Hematopoietic multipotent progenitor cell treated with erythropoietin and hydrocortisone succinate and interleukin-3 and kit ligand, for 15 days (in vitro differentiated cells): ENCODE results near the gene PDLIM7.
"Not testable (repeated sequence)": the region's sequence is repeated elsewhere in the genome, so short reads cannot be mapped to it uniquely, and the experiment has no call there.

Experiments used
- DNase-seq: peaks from one replicate; pipeline ENCODE4 v3.0.0-alpha.2; 2015; ENCODE audit warnings: low spot score

PDLIM7 gene, protein sequence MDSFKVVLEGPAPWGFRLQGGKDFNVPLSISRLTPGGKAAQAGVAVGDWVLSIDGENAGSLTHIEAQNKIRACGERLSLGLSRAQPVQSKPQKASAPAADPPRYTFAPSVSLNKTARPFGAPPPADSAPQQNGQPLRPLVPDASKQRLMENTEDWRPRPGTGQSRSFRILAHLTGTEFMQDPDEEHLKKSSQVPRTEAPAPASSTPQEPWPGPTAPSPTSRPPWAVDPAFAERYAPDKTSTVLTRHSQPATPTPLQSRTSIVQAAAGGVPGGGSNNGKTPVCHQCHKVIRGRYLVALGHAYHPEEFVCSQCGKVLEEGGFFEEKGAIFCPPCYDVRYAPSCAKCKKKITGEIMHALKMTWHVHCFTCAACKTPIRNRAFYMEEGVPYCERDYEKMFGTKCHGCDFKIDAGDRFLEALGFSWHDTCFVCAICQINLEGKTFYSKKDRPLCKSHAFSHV

DNA sequence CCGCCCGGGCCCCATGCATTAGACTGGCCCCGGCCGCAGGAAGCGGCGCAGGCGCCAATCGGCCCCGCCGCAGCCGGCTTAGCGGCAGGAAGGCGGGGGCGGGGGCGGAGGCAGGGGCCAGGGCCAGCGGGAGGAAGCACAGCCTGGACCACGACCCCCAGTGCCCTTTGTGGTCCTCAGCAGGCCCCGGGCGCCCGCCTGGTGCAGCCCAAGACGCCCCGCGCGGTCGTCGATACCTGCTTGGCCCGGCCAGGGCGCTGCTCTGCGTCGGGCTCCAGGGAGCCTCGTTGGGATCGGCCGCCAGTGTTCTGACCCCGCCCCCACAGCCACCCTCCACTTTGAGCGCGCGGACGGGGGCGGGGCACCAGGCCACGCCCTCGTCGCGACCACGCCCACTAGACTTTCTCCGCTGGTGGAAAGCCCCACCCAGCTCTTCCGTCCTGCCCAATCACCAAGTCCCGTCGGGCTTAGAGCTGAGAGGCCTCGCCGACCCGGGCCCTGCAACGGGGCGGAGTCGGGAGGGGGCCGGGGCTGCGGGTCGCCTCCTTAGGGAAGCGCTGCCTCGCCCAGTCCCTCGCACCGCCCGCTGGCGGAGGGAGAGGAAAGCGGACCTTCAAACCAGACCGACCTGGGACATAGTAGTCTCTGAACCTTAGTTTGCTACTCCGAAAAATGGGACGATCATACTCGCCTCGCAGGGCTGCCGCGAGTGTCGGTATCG, at the start of gene PDLIM7:
Gene PDLIM7, minus strand, starts transcription at position 313 of the 721 bp plus-strand sequence. CDS start 1,092 bp downstream, outside the sequence.
- DNase-seq, result peak; percentile 96

DNA sequence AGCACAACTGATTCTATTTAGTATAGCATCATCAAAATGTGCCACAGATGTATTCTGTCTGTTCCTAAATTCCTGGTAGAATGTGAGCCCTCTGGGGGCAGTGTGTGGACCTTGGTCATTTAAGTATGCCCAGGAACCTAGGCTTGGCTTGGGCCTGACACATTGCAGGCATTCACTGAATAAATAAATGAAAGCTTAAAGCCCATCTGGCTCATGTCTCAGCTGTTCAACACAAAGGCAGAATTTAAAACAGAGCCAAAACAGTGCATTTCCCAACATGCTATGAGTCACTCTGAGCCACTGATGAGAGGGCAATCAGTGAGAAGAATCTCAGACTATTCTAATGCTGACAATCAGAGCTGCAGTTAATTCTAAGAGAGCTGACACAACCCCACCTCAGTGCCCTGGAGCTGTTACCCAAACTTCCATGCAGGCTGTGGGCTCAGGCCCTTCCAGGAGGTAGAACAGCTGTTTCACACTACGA, 48.9 kb upstream of the PDLIM7 start:
- DNase-seq, result no peak

DNA sequence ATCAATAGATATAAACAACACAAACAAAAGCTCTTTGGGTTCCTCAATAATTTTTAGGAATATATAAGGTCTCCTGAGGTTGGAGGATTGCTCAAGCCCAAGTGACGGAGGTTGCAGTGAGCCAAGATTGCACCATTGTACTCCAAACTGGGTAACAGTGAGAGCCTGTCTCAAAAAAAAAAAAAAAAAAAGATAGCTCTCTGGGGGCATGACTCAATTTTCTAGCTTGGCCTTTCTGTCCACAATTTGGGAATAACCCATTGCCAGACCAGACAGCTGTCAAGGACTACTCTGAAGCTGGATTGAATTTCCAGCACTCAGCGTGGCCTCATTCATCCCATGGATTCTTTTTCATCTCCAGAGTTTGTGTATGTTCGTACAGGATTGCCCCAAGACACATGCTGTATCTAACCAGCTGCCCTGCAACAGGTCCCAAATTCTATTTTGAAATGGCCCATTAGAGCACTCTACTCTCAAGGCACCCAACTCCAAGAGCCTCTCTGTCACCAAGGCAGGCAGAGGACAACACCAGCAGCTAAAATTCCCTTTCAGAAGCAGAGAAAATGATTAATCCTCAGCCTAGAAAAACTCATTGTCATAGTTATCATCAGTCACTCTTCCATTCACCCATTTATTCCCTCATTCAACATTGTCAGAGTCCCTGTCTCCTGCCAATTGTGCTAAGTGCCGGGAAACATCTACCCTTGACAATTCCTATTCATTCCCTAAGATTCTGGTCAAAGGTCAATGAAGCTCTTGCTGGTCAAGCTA, 48.3 kb upstream of the PDLIM7 start:
- no peak for DNase-seq

GRCh38 chr5:177542816-177543465, 45.5 kb upstream of the PDLIM7 start:
- DNase-seq, result no peak

DNA sequence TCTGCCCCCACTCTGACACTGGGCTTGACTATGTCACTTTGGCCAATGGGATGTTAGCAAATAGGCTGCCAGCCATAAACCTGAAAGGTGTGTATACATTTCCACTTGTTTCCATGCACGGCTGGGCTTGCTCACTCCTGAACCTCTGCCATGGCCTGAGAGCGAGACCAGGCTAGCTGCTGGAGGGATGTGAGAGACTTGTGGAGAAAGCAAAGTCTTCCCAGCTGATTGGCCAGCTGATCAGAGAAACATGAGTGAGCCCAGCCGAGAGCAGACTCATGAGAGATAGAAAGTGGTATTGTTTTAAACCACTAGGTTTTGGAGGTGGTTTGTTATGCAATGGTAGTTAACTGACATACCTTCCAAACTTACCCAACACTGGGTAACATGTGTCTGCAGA, 43.0 kb upstream of the PDLIM7 start:
- no peak for DNase-seq

- DNase-seq, result no peak
Observed at GRCh38 chr5:177539411-177539810, 42.0 kb upstream of the PDLIM7 start.

DNA sequence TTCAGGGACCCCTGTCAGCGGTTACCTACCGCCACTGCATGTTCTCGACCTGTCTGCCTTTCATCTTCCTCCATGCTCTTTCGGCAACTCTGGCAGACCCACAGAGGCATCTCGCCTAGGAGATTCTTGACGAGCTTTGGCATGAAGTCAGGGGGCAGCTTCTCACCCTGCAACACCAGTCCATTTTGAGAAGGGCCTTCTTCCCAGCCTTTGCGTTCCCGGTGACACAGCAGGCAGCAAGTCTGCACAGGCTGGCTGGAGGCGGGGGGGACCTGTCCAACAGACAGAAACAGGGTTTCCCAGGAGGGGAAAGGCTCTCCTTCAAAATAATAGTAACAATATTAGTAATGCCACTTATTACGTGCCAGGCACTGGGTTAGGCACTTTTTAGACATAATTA, 41.5 kb upstream of the PDLIM7 start:
- no peak for DNase-seq

DNA sequence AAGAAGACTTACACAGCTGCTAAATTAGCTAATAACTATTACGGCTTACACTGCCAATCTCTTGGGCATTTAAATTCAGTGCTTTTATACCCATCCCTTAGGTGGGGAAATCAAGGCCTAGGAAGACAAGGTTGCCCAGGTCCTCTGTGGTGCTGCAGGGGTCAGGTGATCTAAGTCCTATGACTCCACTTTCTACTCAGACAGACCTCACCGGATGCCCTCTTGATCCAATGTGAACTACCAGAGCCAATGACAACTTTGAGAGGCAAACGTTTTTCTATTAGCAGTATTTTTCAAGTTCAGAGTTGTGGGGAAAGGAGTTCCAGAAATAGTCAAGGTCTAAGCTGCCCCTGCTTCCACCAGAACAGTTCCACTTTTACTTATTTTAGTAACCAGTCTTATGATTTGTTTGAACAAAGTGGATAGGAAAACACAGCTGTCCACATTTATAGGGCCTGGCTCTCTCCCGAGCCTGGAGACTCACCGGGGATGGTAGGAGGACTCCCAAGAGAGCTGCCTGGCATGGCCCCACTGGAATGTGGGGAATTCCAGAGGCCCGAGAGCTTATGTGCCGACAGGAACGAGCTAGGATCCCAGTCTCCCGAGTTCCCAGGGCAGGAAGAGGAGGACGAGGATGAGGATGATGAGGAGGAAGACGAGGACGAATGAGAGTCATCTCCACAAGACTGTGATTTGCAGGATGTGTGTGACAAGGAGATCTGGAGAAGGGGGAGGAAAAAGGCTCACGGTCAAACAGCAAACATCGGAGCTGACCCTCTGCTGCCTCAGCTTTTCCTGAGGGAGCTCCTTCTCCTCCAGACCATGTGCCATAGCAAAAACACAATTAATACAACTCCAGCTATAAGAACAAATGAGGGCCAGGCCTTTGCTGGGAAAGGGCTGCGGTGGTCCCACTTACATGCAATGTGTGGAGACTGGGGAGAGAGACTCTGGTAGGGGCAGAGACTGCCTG, 40.3 kb upstream of the PDLIM7 start:
- no peak for DNase-seq

DNA sequence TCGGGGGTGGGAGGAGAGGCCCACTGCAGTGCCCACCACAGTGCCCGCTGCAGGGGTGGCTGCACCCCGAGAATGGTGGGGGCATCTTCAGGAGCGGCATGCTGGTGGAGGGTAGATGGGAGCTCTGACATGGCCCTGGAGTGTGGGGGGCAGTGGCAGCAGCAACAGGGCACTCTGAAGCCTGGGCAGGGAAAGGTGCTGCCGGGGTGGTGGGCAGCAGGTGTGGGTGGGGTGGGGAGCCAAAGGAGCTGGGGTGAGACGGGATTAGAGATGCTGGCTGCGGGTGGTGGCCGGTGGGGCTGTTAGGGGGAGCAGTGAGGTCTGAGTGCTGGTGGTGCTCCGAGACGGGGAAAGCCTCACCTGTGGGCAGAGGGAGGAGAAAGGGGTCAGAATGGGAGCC, 39.0 kb upstream of the PDLIM7 start:
- no peak for DNase-seq

DNA sequence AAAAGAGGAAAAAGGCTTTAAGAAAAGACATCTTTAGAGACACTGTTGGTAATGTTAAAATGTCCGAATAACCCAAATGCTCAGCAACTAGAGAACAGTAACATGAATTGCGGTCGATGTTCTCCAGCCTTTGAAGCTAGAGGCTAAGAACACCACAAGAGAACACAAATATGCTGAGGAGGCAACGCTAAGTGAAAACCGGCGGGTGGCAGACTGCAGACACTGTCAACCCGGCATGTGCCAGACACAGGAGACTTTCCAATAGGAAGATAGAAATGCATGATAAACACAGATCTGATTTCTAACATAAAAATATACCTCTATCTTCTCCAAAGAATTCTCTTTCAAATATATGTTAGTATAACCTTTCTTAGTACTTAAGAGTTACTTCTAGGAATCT, 37.7 kb upstream of the PDLIM7 start:
- no peak for DNase-seq

DNA sequence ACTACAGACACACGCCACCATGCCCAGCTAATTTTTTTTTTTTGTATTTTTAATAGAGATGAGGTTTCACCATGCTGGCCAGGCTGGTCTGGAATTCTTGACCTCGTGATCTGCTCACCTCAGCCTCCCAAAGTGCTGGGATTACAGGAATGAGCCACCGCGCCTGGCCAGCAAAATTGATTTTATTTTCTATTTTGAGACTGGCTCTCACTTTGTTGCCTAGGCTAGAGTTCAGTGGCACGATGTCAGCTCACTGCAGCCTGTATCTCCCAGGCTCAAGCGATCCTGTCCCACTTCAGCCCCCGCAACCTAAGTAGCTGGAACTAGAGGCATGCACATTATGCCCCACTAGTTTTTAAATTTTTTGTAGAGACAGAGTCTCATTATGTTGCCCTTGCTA, 37.0 kb upstream of the PDLIM7 start:
- DNase-seq, result not testable (repeated sequence)

GRCh38 chr5:177531209-177531940, 34.0 kb upstream of the PDLIM7 start:
- DNase-seq, result no peak

DNA sequence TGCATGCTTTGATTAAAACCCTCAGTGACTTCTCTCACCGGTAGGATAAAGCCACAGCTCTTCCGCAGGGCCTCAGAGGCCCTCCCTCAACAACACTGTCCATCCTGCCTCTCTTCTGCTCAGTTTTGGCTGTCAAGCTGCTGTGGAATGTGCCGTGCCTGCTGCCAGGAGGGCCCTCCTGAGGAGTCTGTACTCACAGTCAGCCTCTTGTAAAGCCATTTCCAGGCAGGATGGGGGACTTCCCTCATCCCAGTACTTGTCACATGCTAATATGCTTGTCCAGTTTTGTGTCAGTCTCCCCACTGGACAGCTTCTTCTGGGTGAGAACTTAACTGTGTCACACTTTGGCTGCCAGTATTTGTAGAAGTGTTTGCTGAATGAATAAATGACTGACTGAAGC, 33.2 kb upstream of the PDLIM7 start:
- DNase-seq, result no peak

DNA sequence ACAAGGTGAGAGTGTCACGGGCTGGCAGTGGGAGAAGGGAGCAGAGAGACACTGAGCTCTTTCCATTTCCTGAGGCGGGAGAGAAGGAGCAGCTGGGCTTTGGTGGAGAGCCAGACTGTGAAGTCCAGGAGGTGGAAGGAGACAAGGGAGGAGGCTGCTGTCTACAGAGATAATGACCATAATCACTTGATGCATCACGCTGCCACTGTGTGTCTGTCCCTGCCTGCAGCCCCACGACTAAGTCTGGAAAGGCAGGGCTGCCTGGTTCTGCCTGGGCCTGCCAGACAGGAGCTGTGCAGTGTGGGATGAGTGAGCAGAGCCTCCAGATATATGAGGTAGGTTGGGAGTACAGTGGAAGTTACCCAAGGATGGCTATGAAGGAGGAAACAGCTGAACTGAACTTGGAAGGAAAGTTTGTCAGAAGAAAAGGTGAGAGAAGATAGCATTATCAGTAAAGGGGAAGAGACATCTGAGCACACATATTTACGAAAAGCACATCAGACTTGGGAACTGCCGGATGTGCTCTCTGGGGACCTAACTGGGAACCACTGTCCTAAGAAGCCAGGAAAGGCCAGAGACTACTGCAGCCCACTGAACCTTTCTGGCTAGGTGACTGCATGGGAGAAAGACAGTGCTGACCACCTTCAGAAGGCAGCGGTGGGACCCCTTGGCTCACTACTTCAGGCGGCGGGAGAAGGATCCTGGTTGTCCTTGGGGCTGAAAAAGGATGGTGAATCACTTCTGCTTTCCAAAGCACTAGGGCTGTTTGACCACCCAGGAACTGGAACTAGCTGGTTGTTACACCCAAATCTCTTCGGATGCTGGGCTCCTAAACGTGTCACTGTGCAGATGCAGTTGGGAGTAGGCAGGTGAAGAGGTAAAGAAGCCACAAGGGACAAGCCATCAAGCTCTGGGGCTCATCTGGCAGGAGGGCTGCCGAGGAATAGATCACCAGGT, 32.1 kb upstream of the PDLIM7 start:
- peak; percentile 39 for DNase-seq

DNA sequence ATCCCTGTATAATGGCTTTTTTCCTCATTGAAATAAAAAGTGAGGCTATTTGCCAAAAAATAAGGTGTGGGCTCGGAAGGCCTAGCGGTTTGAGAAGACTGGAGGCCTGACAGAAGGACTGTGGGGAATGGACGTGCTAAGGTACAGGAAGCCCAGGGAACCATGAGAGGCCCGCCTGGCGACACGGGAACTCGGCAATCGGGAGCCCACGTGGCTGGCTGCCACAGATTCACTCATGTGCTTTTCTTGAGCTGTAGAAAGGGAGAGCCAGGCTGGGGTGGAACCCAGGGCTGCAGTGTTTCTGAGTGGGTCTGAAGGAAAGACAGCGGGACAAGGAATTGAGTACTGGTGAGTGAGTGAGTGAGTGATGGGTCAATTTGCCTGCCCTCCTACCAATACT, 31.2 kb upstream of the PDLIM7 start:
- DNase-seq, result no peak

DNA sequence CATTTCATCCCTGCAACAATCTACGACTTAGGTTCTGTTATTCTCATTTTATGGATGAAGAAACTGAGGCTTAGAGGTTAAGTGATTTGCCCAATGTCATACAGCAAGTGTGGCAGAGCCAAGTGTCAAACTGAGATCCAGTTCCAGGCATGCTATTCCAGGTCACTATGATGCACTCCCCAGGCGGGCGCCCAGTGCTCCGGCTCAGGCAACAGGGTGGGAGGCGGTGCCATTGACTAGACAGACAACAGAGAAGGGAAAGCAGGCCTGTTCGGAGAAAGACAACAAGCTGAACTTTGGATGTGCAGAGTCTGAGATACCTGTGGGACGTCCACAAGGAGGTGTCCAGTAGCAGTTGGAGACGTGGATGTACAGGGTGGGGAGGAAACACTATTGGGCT, 30.2 kb upstream of the PDLIM7 start:
- DNase-seq, result no peak

GRCh38 chr5:177526791-177527190, 29.4 kb upstream of the PDLIM7 start:
- no peak for DNase-seq

DNA sequence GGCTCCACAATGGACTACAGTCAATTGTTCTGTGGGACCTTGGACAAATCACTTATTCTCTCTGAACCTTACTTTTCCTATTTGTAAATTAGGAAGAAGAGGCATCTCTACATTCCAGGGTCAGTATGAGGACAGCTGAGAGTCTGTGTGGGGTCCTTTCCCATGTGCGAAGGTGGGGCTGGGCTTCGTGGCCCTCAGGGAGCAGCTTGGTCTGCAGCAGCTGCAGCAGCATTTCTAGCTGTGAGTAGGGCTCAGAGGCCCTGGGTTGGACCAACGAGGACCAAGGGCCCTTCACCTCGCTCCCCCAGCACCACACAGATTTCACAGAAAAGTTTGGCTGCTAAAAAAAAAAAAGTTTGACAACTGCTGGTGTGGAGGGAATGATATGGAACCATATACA, 28.8 kb upstream of the PDLIM7 start:
- DNase-seq, result no peak
